ENCODE results near the gene DMD.
"Not testable (repeated sequence)": the region's sequence is repeated elsewhere in the genome, so short reads cannot be mapped to it uniquely, and the experiment has no call there.

DMD gene

GRCh38 chrX:32642283-32642682, 569.1 kb downstream of the DMD start:
- no peak for DNase-seq (ENCODE audit: low read depth in 2 of 2)

- no peak for DNase-seq (ENCODE audit: low read depth in 2 of 2)
These were observed 593.2 kb downstream of the DMD start for GRCh38 chrX:32618154-32618553.

GRCh38 chrX:32614707-32615106, 596.6 kb downstream of the DMD start:
- DNase-seq (ENCODE audit: low read depth in 2 of 2) = no peak

- DNase-seq (ENCODE audit: low read depth in 2 of 2) = no peak
These were observed 612.2 kb downstream of the DMD start for GRCh38 chrX:32599156-32599555.

GRCh38 chrX:32598707-32599106, 612.6 kb downstream of the DMD start:
- no peak for DNase-seq (ENCODE audit: low read depth in 2 of 2)

- DNase-seq (ENCODE audit: low read depth in 2 of 2) = no peak
These were observed 613.6 kb downstream of the DMD start for GRCh38 chrX:32597777-32598176.

- no peak for DNase-seq (ENCODE audit: low read depth in 2 of 2)
These were observed 618.6 kb downstream of the DMD start for GRCh38 chrX:32592786-32593185.

GRCh38 chrX:32591589-32591988, 619.8 kb downstream of the DMD start:
- no peak for DNase-seq (ENCODE audit: low read depth in 2 of 2)

GRCh38 chrX:32582729-32583128, 628.6 kb downstream of the DMD start:
- DNase-seq (ENCODE audit: low read depth in 2 of 2) = no peak

GRCh38 chrX:32576885-32577284, 634.5 kb downstream of the DMD start:
- no peak for DNase-seq (ENCODE audit: low read depth in 2 of 2)

GRCh38 chrX:32572644-32573043, 638.7 kb downstream of the DMD start:
- DNase-seq (ENCODE audit: low read depth in 2 of 2) = no peak

GRCh38 chrX:32571579-32571978, 639.8 kb downstream of the DMD start:
- DNase-seq (ENCODE audit: low read depth in 2 of 2) = no peak

GRCh38 chrX:32562261-32562660, 649.1 kb downstream of the DMD start:
- no peak for DNase-seq (ENCODE audit: low read depth in 2 of 2)

GRCh38 chrX:32545101-32545500, 666.2 kb downstream of the DMD start:
- no peak for DNase-seq (ENCODE audit: low read depth in 2 of 2)

- DNase-seq (ENCODE audit: low read depth in 2 of 2) = no peak
These were observed 672.8 kb downstream of the DMD start for GRCh38 chrX:32538554-32538953.

- DNase-seq (ENCODE audit: low read depth in 2 of 2) = no peak
These were observed 677.5 kb downstream of the DMD start for GRCh38 chrX:32533848-32534247.

- DNase-seq (ENCODE audit: low read depth in 2 of 2) = no peak
These were observed 679.1 kb downstream of the DMD start for GRCh38 chrX:32532262-32532661.

- DNase-seq (ENCODE audit: low read depth in 2 of 2) = no peak
These were observed 680.4 kb downstream of the DMD start for GRCh38 chrX:32530802-32531403.

- DNase-seq (ENCODE audit: low read depth in 2 of 2) = not testable (repeated sequence)
These were observed 682.9 kb downstream of the DMD start for GRCh38 chrX:32528451-32528850.

- no peak for DNase-seq (ENCODE audit: low read depth in 2 of 2)
These were observed 686.1 kb downstream of the DMD start for GRCh38 chrX:32525234-32525633.

- no peak for DNase-seq (ENCODE audit: low read depth in 2 of 2)
These were observed 687.0 kb downstream of the DMD start for GRCh38 chrX:32524385-32524784.

GRCh38 chrX:32520789-32521188, 690.6 kb downstream of the DMD start:
- no peak for DNase-seq (ENCODE audit: low read depth in 2 of 2)

GRCh38 chrX:32514986-32515385, 696.4 kb downstream of the DMD start:
- DNase-seq (ENCODE audit: low read depth in 2 of 2) = no peak

- no peak for DNase-seq (ENCODE audit: low read depth in 2 of 2)
These were observed 709.7 kb downstream of the DMD start for GRCh38 chrX:32501606-32502005.
